Measurements from ENCODE around the gene VEGFB. TPM values are rescaled to one million over a fixed set of nuclear protein-coding genes. Genes with fewer than 3 reads are reported as not detected.
A peak's percentile ranks its signal among the peaks of the same experiment; 100 is the strongest.

Gene VEGFB
- total RNA-seq, 1 donor from 2014 or later = 12.3 TPM

DNA sequence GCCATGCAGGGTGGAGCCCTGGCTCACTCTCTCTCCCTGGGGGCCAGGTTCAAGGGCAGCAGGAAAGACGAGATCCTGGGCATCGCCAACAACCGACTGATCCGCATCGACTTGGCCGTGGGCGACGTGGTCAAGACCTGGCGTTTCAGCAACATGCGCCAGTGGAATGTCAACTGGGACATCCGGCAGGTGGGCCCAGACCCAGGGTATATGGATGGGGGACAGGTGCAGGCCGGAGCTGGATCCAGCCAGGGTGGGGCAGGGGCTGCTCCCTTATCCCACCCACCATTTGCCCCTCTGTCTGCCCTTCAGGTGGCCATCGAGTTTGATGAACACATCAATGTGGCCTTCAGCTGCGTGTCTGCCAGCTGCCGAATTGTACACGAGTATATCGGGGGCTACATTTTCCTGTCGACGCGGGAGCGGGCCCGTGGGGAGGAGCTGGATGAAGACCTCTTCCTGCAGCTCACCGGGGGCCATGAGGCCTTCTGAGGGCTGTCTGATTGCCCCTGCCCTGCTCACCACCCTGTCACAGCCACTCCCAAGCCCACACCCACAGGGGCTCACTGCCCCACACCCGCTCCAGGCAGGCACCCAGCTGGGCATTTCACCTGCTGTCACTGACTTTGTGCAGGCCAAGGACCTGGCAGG is 11.3 kb upstream of the VEGFB start:
- no peaks in the 10 kb centered on the region for H3K4me1 Mint-ChIP-seq (ENCODE audit: low read depth, unreplicated experiment)
- DNase-seq = no peak
- no peak overlapping the region for H3K27ac Mint-ChIP-seq (ENCODE audit: unreplicated experiment)
- H3K36me3 Mint-ChIP-seq (ENCODE audit: unreplicated experiment) = no peaks in the 10 kb centered on the region
- no peak overlapping the region for H3K4me3 Mint-ChIP-seq (ENCODE audit: unreplicated experiment)
- peaks cover 2% of the 10 kb centered on the region for H3K27me3 Mint-ChIP-seq (ENCODE audit: unreplicated experiment)
- H3K9me3 Mint-ChIP-seq (ENCODE audit: unreplicated experiment) = no peaks in the 10 kb centered on the region
- no peak for TF ChIP-seq CTCF (IDR thresholded peaks at IDR 0.05; ENCODE audit: partially characterized antibody, unreplicated experiment)

DNA sequence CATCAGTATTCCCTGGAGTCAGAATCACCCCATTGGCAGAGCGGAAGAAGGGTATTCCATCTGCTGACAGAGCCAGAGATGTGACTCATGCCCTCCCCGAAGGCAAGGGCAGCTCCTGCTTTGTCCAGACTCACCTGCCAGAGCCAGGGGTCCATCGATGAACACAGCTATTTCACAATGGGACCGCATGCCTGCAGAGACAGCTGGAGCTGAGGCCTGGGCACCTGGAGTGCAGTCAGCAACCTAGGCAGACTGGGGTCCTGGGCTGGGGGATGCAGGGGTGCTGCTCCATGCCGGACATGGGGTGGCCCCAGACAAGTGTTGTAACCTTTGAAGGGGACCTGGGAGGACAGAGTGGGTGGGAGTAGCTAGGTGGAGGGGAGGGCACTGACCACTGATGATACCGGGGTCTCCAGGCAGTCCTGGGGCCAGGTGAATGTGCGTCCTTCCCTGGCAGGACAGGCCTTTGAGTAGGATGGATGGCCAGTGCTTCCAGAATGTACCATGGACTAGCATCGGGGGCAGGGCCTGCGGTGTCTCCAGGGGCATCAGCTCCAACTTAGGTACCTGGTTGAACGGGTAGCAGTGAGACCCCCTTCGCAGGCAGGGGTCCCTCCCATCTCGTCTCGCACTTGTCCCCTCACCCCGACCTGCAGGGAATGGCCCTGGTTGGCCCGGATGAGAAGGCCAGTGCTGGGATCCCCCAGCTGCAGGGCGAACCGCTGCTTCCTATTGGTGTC is 10.1 kb upstream of the VEGFB start:
- Mint-ChIP-seq H3K27ac (ENCODE audit: unreplicated experiment) (no peak overlapping the region), H3K36me3 (ENCODE audit: unreplicated experiment) (no peaks in the 10 kb centered on the region), H3K4me3 (ENCODE audit: unreplicated experiment) (no peak overlapping the region), H3K4me1 (ENCODE audit: low read depth, unreplicated experiment) (no peaks in the 10 kb centered on the region), H3K9me3 (ENCODE audit: unreplicated experiment) (no peaks in the 10 kb centered on the region), H3K27me3 (ENCODE audit: unreplicated experiment) (peaks cover 4% of the 10 kb centered on the region)
- DNase-seq = no peak
- TF ChIP-seq CTCF (IDR thresholded peaks at IDR 0.05; ENCODE audit: partially characterized antibody, unreplicated experiment) = no peak

GRCh38 chr11:64224891-64225607 is 9.3 kb upstream of the VEGFB start:
- no peaks in the 10 kb centered on the region for H3K9me3 Mint-ChIP-seq (ENCODE audit: unreplicated experiment)
- DNase-seq = no peak
- no peak overlapping the region for H3K27ac Mint-ChIP-seq (ENCODE audit: unreplicated experiment)
- no peaks in the 10 kb centered on the region for H3K36me3 Mint-ChIP-seq (ENCODE audit: unreplicated experiment)
- no peak for TF ChIP-seq CTCF (IDR thresholded peaks at IDR 0.05; ENCODE audit: partially characterized antibody, unreplicated experiment)
- H3K27me3 Mint-ChIP-seq (ENCODE audit: unreplicated experiment) = peaks cover 4% of the 10 kb centered on the region
- H3K4me3 Mint-ChIP-seq (ENCODE audit: unreplicated experiment) = peak overlapping the region; percentile 87
- H3K4me1 Mint-ChIP-seq (ENCODE audit: low read depth, unreplicated experiment) = no peaks in the 10 kb centered on the region

DNA sequence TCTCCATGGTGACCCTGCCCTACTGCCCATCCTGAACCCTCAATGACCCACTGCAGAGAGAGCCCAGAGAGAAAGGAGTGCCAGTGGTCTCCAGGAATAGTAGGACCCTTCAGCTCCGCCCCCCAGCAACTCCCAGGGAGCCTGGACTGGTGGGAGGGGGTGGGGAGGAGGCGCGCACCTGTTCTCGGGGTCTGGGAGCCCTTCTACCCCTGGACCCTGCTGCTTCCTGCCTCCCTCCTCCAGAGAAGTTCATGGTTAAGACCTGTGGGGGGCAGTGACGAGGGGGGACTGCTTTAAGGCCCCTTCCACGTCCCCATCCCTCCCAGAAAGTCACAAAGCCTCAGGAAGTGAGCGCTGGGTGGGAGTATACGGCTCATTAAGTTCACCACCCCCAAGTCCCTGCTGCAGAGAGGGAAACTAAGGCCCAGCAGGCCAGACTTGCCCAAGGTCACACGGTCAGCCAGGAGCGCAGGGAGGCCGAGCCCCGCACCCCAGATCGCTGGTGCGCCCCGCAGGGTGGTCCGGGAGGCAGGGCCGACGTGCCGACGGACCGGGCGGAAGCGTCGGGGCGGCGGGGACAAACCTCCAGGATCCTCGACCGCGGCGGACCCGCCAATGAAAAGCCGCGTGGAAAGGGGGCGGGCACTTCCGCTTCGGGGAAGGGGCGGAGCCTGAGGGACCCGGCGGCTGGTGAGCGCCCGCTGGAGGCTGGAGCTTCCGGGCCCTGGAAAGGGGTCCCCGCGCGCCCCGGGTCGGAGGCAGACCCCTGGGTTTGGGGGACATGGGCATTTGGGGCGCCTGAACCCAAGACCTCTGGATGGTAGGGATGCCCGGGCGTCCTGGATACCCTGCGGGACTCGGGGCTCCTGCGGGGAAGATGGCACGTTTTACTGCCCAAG is 8.5 kb upstream of the VEGFB start, which contains the start of the genes NUDT22 and TRPT1:
TSS of gene NUDT22 (plus strand) at position 667 of the 899 bp plus-strand sequence. CDS start 379 bp downstream, outside the sequence.
TSS of gene TRPT1 (minus strand) at position 579 of the 899 bp plus-strand sequence. CDS start at position 253, 326 bp downstream.
- Mint-ChIP-seq H3K36me3 (ENCODE audit: unreplicated experiment) (no peaks in the 10 kb centered on the region), H3K9me3 (ENCODE audit: unreplicated experiment) (peaks cover under 1% of the 10 kb centered on the region), H3K27ac (ENCODE audit: unreplicated experiment) (no peak within 1 kb of the TSS), H3K4me1 (ENCODE audit: low read depth, unreplicated experiment) (no peaks in the 10 kb centered on the region), H3K4me3 (ENCODE audit: unreplicated experiment) (peak within 1 kb of the TSS; percentile 87), H3K27me3 (ENCODE audit: unreplicated experiment) (peaks cover 4% of the 10 kb centered on the region)
- peak; percentile 95 for DNase-seq
- peak; percentile 54 for TF ChIP-seq CTCF (IDR thresholded peaks at IDR 0.05; ENCODE audit: partially characterized antibody, unreplicated experiment)

All from glutamatergic neuron (in vitro differentiated cells).